PC-3 (cell line): ENCODE data around the gene ETV2. TPM values are rescaled to one million over a fixed set of nuclear protein-coding genes. Genes with fewer than 3 reads are reported as not detected.
"Not testable (repeated sequence)": the region's sequence is repeated elsewhere in the genome, so short reads cannot be mapped to it uniquely, and the experiment has no call there.

ENCODE experiments used
- ATAC-seq: fragments of 200-7000 bp; cut with Tn5 transposase; 2 replicates; pipeline ENCODE4 v1.9.1; 2020; ENCODE audit warnings: mild to moderate bottlenecking, moderate library complexity
- BruUV-seq: library from RNA; stranded (reverse); fragments of 400-500 nt; replicated peaks from 2 replicates; lab custom pipeline; 2021; lab: Mats Ljungman, UMichigan
- CTCF ChIA-PET: fragments of 300-600 bp; sonication (Branson Sonifier 250); formaldehyde crosslinking; loops from one replicate; lab custom pipeline; 2022; ENCODE audit warnings: antibody characterized with exemption; lab: Charles Lee
- POLR2A ChIA-PET: fragments of 300-600 bp; sonication (Branson Sonifier 250); formaldehyde crosslinking; loops from one replicate; lab custom pipeline; 2022; ENCODE audit warnings: antibody characterized with exemption; ENCODE audit not compliant: unreplicated experiment; lab: Charles Lee
- DNase-seq: peaks from one replicate; pipeline ENCODE4 v3.0.0-alpha.2; 2015
- H2AFZ ChIP-seq: fragments of 300-600 bp; sonication (generic); 2 replicates; pipeline ENCODE4 v1.6.0; 2016; ENCODE audit warnings: antibody characterized with exemption, low read length
- H3F3A ChIP-seq: fragments of 300-600 bp; sonication (generic); one replicate; pipeline ENCODE4 v1.6.0; 2017; ENCODE audit warnings: antibody characterized with exemption, low read length, control low read depth, mild to moderate bottlenecking; ENCODE audit not compliant: unreplicated experiment
- H3K27ac ChIP-seq: fragments of 300-600 bp; sonication (generic); 2 replicates; pipeline ENCODE4 v1.5.1; 2016; ENCODE audit warnings: mild to moderate bottlenecking, low read length
- H3K27me3 ChIP-seq: fragments of 300-600 bp; sonication (generic); 2 replicates; pipeline ENCODE4 v1.6.1; 2016; ENCODE audit warnings: low read length, mixed read lengths
- H3K36me3 ChIP-seq: fragments of 300-600 bp; sonication (generic); 2 replicates; pipeline ENCODE4 v1.6.1; 2016; ENCODE audit warnings: low read depth, mixed run types, low read length, mixed read lengths
- H3K4me1 ChIP-seq: fragments of 300-600 bp; sonication (generic); 2 replicates; pipeline ENCODE4 v1.5.1; 2016; ENCODE audit warnings: low read length; ENCODE audit not compliant: insufficient read depth
- H3K4me2 ChIP-seq: fragments of 300-600 bp; sonication (generic); 2 replicates; pipeline ENCODE4 v1.6.0; 2016; ENCODE audit warnings: low read length
- H3K4me3 ChIP-seq: fragments of 300-600 bp; sonication (generic); 2 replicates; pipeline ENCODE4 v1.5.1; 2016; ENCODE audit warnings: mild to moderate bottlenecking, low read length, mixed read lengths
- H3K79me2 ChIP-seq: fragments of 300-600 bp; sonication (generic); 2 replicates; pipeline ENCODE4 v1.6.1; 2017; ENCODE audit warnings: low read length, mixed read lengths
- H3K9ac ChIP-seq: fragments of 300-600 bp; sonication (generic); 2 replicates; pipeline ENCODE4 v1.6.0; 2016; ENCODE audit warnings: mild to moderate bottlenecking, low read length
- H3K9me2 ChIP-seq: fragments of 300-600 bp; sonication (generic); replicated peaks from 2 replicates; pipeline ENCODE4 v1.6.1; 2016; ENCODE audit warnings: mixed run types, low read length, mixed read lengths
- H3K9me3 ChIP-seq: fragments of 300-600 bp; sonication (generic); 2 replicates; pipeline ENCODE4 v1.6.1; 2016; ENCODE audit warnings: low read length, mixed read lengths
- H4K20me1 ChIP-seq: fragments of 300-600 bp; sonication (generic); 2 replicates; pipeline ENCODE4 v1.6.1; 2016; ENCODE audit warnings: low read length, mixed read lengths
- CTCF ChIP-seq: fragments of 300-600 bp; sonication (generic); conservative IDR thresholded peaks from 2 replicates; pipeline ENCODE4 v1.5.1; 2017; ENCODE audit warnings: antibody characterized with exemption, low read depth, mild to moderate bottlenecking, low read length
- EZH2 ChIP-seq: fragments of 300-600 bp; sonication (generic); IDR thresholded peaks from one replicate; pipeline ENCODE4 v1.6.1; 2017; ENCODE audit warnings: antibody characterized with exemption, mild to moderate bottlenecking, low read length; ENCODE audit not compliant: unreplicated experiment
- EZH2phosphoT487 ChIP-seq: fragments of 300-600 bp; sonication (generic); IDR thresholded peaks from 2 replicates; pipeline ENCODE4 v1.6.1; 2018; ENCODE audit warnings: mild to moderate bottlenecking, antibody characterized with exemption, low read length, borderline replicate concordance
- intact Hi-C: fragments of 100-400 bp; cut with micrococcal nuclease; formaldehyde crosslinking; loops from 2 replicates; pipeline ENCODE4 v1.9.0; 2023
- total RNA-seq: library from RNA; depleted of rRNA; stranded (reverse); fragments of >200 nt; gene quantifications from 2 replicates; pipeline ENCODE4 v1.2.3, GENCODE V29; 2014

ETV2 gene
- total RNA-seq, 1 experiment from 2014 or later = 0.36 TPM

- TF ChIP-seq EZH2 (no peak), CTCF (no peak), EZH2phosphoT487 (no peak)
- Histone ChIP-seq H4K20me1 (no peaks in the 10 kb centered on the region), H3F3A (no peaks in the 10 kb centered on the region), H3K9me3 (no peaks in the 10 kb centered on the region), H3K4me3 (no peak overlapping the region), H3K4me2 (no peak overlapping the region), H3K9me2 (no peaks in the 10 kb centered on the region), H3K9ac (no peak overlapping the region), H3K27me3 (no peaks in the 10 kb centered on the region), H3K4me1 (no peaks in the 10 kb centered on the region), H3K79me2 (no peaks in the 10 kb centered on the region), H2AFZ (no peak overlapping the region), H3K27ac (no peak overlapping the region), H3K36me3 (no peaks in the 10 kb centered on the region)
- CTCF ChIA-PET = no interaction called here
- no peak for ATAC-seq
- intact Hi-C loops = no loop called here
- POLR2A ChIA-PET = no interaction called here
- BruUV-seq = no TSS peak
- DNase-seq = no peak
These were observed 45.6 kb upstream of the ETV2 start for GRCh38 chr19:35595928-35596327.

GRCh38 chr19:35596366-35596999, 45.1 kb upstream of the ETV2 start:
- ChIA-PET CTCF (no interaction called here), POLR2A (no interaction called here)
- H3K4me1 ChIP-seq = no peaks in the 10 kb centered on the region
- no peaks in the 10 kb centered on the region for H3K79me2 ChIP-seq
- no peaks in the 10 kb centered on the region for H4K20me1 ChIP-seq
- intact Hi-C loops = no loop called here
- ATAC-seq (no peak), DNase-seq (no peak)
- no peaks in the 10 kb centered on the region for H3K9me2 ChIP-seq
- TF ChIP-seq EZH2phosphoT487 (no peak), CTCF (no peak), EZH2 (no peak)
- BruUV-seq = no TSS peak
- no peaks in the 10 kb centered on the region for H3K36me3 ChIP-seq
- no peak overlapping the region for H3K4me2 ChIP-seq
- no peak overlapping the region for H3K4me3 ChIP-seq
- H3F3A ChIP-seq = no peaks in the 10 kb centered on the region
- H2AFZ ChIP-seq = no peak overlapping the region
- H3K9me3 ChIP-seq = no peaks in the 10 kb centered on the region
- no peak overlapping the region for H3K9ac ChIP-seq
- no peak overlapping the region for H3K27ac ChIP-seq
- H3K27me3 ChIP-seq = no peaks in the 10 kb centered on the region

- POLR2A ChIA-PET = no interaction called here
These were observed 39.6 kb upstream of the ETV2 start for GRCh38 chr19:35601971-35602370.

GRCh38 chr19:35604436-35604835, 37.1 kb upstream of the ETV2 start:
- intact Hi-C loops = loop anchor here (2.0 kb wide), 1 partner anchor 56 kb away; no protein-coding TSS in a partner anchor
- H3K27me3 ChIP-seq, H4K20me1 ChIP-seq, H3K27ac ChIP-seq, H3K36me3 ChIP-seq, H3K4me1 ChIP-seq, ATAC-seq, DNase-seq, H3K9ac ChIP-seq, BruUV-seq, H3K79me2 ChIP-seq, H2AFZ ChIP-seq, POLR2A ChIA-PET, H3K4me3 ChIP-seq, CTCF ChIA-PET, H3K9me3 ChIP-seq, H3K9me2 ChIP-seq, H3K4me2 ChIP-seq, H3F3A ChIP-seq: not testable (repeated sequence)

More at GRCh38 chr19:35601971-35602370, 39.6 kb upstream of the ETV2 start:
- TF ChIP-seq EZH2phosphoT487 (no peak), EZH2 (no peak), CTCF (no peak)
- Histone ChIP-seq H4K20me1 (no peaks in the 10 kb centered on the region), H3K27ac (no peak overlapping the region), H3K9me3 (no peaks in the 10 kb centered on the region), H2AFZ (no peak overlapping the region), H3K4me2 (no peak overlapping the region), H3K36me3 (no peaks in the 10 kb centered on the region), H3K9me2 (no peaks in the 10 kb centered on the region), H3K4me3 (no peak overlapping the region), H3K27me3 (no peaks in the 10 kb centered on the region), H3K79me2 (no peaks in the 10 kb centered on the region), H3K4me1 (0 out of 2 replicates have a peak, but pooled peaks cover 3% of the 10 kb centered on the region), H3K9ac (no peak overlapping the region), H3F3A (no peaks in the 10 kb centered on the region)
- intact Hi-C loops = no loop called here
- DNase-seq = no peak
- CTCF ChIA-PET = no interaction called here
- BruUV-seq = no TSS peak
- ATAC-seq = no peak
